GM21737 (cell line): Measurements from ENCODE around the gene PCDHGA3.
"Not testable (repeated sequence)": the region's sequence is repeated elsewhere in the genome, so short reads cannot be mapped to it uniquely, and the experiment has no call there.

Experiments used
- ATAC-seq: cut with Tn5 transposase; IDR thresholded peaks from one replicate; pipeline ENCODE4 v1.9.1; 2021; ENCODE audit warnings: mild to moderate bottlenecking, moderate library complexity; ENCODE audit not compliant: unreplicated experiment

PCDHGA3 gene

GRCh38 chr5:141346017-141346416 is 2.4 kb downstream of the PCDHGA3 start:
- not testable (repeated sequence) for ATAC-seq

GRCh38 chr5:141349917-141350619 is 6.4 kb downstream of the PCDHGA3 start, which contains the start of gene PCDHGB1:
TSS of gene PCDHGB1 (plus strand) at chr5:141350099. CDS start at chr5:141350261, 162 bp downstream.
- ATAC-seq: no peak

GRCh38 chr5:141351591-141351990 is 8.0 kb downstream of the PCDHGA3 start:
- ATAC-seq: no peak

GRCh38 chr5:141354900-141355469 is 11.4 kb downstream of the PCDHGA3 start, which contains the start of gene PCDHGA4:
TSS of gene PCDHGA4 (plus strand) at chr5:141355021. CDS start at chr5:141355108, 87 bp downstream.
- no peak for ATAC-seq

- ATAC-seq: no peak
Measured at GRCh38 chr5:141355641-141356040, 12.0 kb downstream of the PCDHGA3 start.

- no peak for ATAC-seq
Measured at GRCh38 chr5:141356133-141356532, 12.5 kb downstream of the PCDHGA3 start.

- no peak for ATAC-seq
Measured at GRCh38 chr5:141356950-141357349, 13.3 kb downstream of the PCDHGA3 start.

- ATAC-seq: no peak
Measured at GRCh38 chr5:141359790-141360426, 16.3 kb downstream of the PCDHGA3 start, which contains the start of gene PCDHGB2. TSS of gene PCDHGB2 (plus strand) at chr5:141359994. CDS start at chr5:141360136, 142 bp downstream.

- ATAC-seq: no peak
Measured at GRCh38 chr5:141360685-141361084, 17.1 kb downstream of the PCDHGA3 start.

GRCh38 chr5:141362719-141363118 is 19.1 kb downstream of the PCDHGA3 start:
- no peak for ATAC-seq

GRCh38 chr5:141363952-141364660 is 20.5 kb downstream of the PCDHGA3 start, which contains the start of gene PCDHGA5:
TSS of gene PCDHGA5 (plus strand) at chr5:141364162. CDS start at chr5:141364331, 169 bp downstream.
- ATAC-seq: no peak

GRCh38 chr5:141366016-141366896 is 22.6 kb downstream of the PCDHGA3 start:
- ATAC-seq: no peak

GRCh38 chr5:141369994-141370848 is 26.6 kb downstream of the PCDHGA3 start, which contains the start of gene PCDHGB3:
TSS of gene PCDHGB3 (plus strand) at chr5:141370242. CDS start at chr5:141370395, 153 bp downstream.
- peak; percentile 69 for ATAC-seq

- no peak for ATAC-seq
Measured at GRCh38 chr5:141371572-141372475, 28.2 kb downstream of the PCDHGA3 start.

GRCh38 chr5:141373673-141374317 is 30.2 kb downstream of the PCDHGA3 start, which contains the start of gene PCDHGA6:
TSS of gene PCDHGA6 (plus strand) at chr5:141373891. CDS start at chr5:141374084, 193 bp downstream.
- ATAC-seq: no peak

GRCh38 chr5:141374627-141375026 is 31.0 kb downstream of the PCDHGA3 start:
- no peak for ATAC-seq

GRCh38 chr5:141375444-141376155 is 32.0 kb downstream of the PCDHGA3 start:
- ATAC-seq: not testable (repeated sequence)
